Measurements from ENCODE around the gene MMP19.

MMP19 gene

GRCh38 chr12:55818886-55819285 is 23.9 kb downstream of the MMP19 start:
- TF ChIP-seq CTCF (IDR thresholded peaks at IDR 0.05; ENCODE audit: low read depth, low read length): no peak
- peak overlapping the region; percentile 83 for H3K4me3 ChIP-seq (ENCODE audit: low read depth, low read length)

- no peak for TF ChIP-seq CTCF (IDR thresholded peaks at IDR 0.05; ENCODE audit: low read depth, low read length)
- peak overlapping the region; percentile 83 for H3K4me3 ChIP-seq (ENCODE audit: low read depth, low read length)
These were observed 24.5 kb downstream of the MMP19 start for GRCh38 chr12:55818140-55818728.

GRCh38 chr12:55817345-55818139 is 25.2 kb downstream of the MMP19 start, which contains the start of the genes ORMDL2 and SARNP:
TSS of gene ORMDL2 (plus strand) at chr12:55818041. CDS start at chr12:55819000, 959 bp downstream.
TSS of gene SARNP (minus strand) at chr12:55817724. CDS start at chr12:55817701, 23 bp downstream.
- no peak for TF ChIP-seq CTCF (IDR thresholded peaks at IDR 0.05; ENCODE audit: low read depth, low read length)

GRCh38 chr12:55816881-55817344 is 25.8 kb downstream of the MMP19 start:
- TF ChIP-seq CTCF (IDR thresholded peaks at IDR 0.05; ENCODE audit: low read depth, low read length): no peak
- peak overlapping the region; percentile 83 for H3K4me3 ChIP-seq (ENCODE audit: low read depth, low read length)

More at GRCh38 chr12:55817345-55818139, 25.2 kb downstream of the MMP19 start, which contains the start of the genes ORMDL2 and SARNP:
- H3K4me3 ChIP-seq (ENCODE audit: low read depth, low read length): peak within 1 kb of the TSS; percentile 83

GRCh38 chr12:55815473-55815872 is 27.3 kb downstream of the MMP19 start:
- H3K4me3 ChIP-seq (ENCODE audit: low read depth, low read length): no peak overlapping the region
- no peak for TF ChIP-seq CTCF (IDR thresholded peaks at IDR 0.05; ENCODE audit: low read depth, low read length)

GRCh38 chr12:55814257-55814656 is 28.5 kb downstream of the MMP19 start:
- no peak overlapping the region for H3K4me3 ChIP-seq (ENCODE audit: low read depth, low read length)
- no peak for TF ChIP-seq CTCF (IDR thresholded peaks at IDR 0.05; ENCODE audit: low read depth, low read length)

GRCh38 chr12:55812088-55812487 is 30.6 kb downstream of the MMP19 start:
- TF ChIP-seq CTCF (IDR thresholded peaks at IDR 0.05; ENCODE audit: low read depth, low read length): no peak
- no peak overlapping the region for H3K4me3 ChIP-seq (ENCODE audit: low read depth, low read length)
